ENCODE results near the gene XYLT1. TPM values are rescaled to one million over a fixed set of nuclear protein-coding genes. Genes with fewer than 3 reads are reported as not detected.
"Not testable (repeated sequence)": the region's sequence is repeated elsewhere in the genome, so short reads cannot be mapped to it uniquely, and the experiment has no call there.

Gene XYLT1
- total RNA-seq, 3 donors from 2014 or later: 23.1 to 44.0 (median 34.1) TPM

GRCh38 chr16:17414421-17414820, 56.3 kb downstream of the XYLT1 start:
- intact Hi-C loops (cut with DNase I, micrococcal nuclease): no loop called here
- no peak for TF ChIP-seq CTCF (IDR thresholded peaks at IDR 0.05)
- no peaks in the 10 kb centered on the region for H3K36me3 ChIP-seq (ENCODE audit: low read depth)
- no peaks in the 10 kb centered on the region for H3K9me3 ChIP-seq
- no peaks in the 10 kb centered on the region for H3K4me1 ChIP-seq (ENCODE audit: low read depth)
- peak; percentile 10 for ATAC-seq
- no peak for DNase-seq
- H3K4me3 ChIP-seq: no peak overlapping the region

DNA sequence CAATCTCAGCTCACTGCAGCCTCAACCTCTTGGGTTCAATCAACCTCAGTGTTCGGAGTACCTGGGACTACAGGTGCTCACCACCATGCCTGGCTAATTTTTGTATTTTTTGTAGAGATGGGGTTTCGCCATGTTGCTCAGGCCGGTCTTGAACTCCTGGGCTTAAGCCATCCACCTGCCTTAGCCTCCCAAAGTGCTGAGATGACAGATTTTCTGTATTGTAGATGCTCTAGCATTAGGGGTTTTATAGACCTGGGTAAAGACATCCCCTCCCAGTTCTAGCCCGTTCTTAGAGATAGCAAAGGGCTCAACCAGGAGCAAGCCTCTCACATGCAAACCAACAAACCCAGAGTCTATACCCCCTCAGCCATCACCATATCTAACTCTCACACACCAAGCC, 57.3 kb downstream of the XYLT1 start:
- no peaks in the 10 kb centered on the region for H3K4me1 ChIP-seq (ENCODE audit: low read depth)
- no peak for TF ChIP-seq CTCF (IDR thresholded peaks at IDR 0.05)
- no peak overlapping the region for H3K4me3 ChIP-seq
- no peaks in the 10 kb centered on the region for H3K9me3 ChIP-seq
- H3K36me3 ChIP-seq (ENCODE audit: low read depth): no peaks in the 10 kb centered on the region
- no peak for ATAC-seq
- intact Hi-C loops (cut with DNase I, micrococcal nuclease): no loop called here
- no peak for DNase-seq

GRCh38 chr16:17412791-17413190, 58.0 kb downstream of the XYLT1 start:
- Histone ChIP-seq H3K4me3 (no peak overlapping the region), H3K4me1 (ENCODE audit: low read depth) (no peaks in the 10 kb centered on the region), H3K36me3 (ENCODE audit: low read depth) (no peaks in the 10 kb centered on the region), H3K9me3 (no peaks in the 10 kb centered on the region)
- TF ChIP-seq CTCF (IDR thresholded peaks at IDR 0.05): no peak
- DNase-seq (no peak), ATAC-seq (no peak)
- intact Hi-C loops (cut with DNase I, micrococcal nuclease): no loop called here

DNA sequence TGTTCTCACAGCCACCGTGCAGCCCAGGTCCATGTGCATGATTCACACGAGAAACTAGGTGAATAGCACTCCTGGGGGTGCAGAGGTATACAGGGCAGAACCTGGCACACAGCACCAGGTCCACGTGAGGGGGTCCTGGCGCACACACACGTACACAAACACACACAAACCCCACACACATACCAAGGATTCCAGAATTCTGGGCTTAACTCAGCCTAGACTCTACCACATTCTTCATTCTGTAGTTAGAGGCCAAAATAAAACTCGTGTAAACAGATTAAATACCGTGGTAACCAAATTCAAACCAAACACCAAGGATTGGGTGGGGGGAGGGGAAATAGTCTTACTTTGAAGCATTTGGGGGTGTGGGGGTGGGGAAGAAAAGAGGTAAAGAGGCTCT, 58.5 kb downstream of the XYLT1 start:
- intact Hi-C loops (cut with DNase I, micrococcal nuclease): no loop called here
- TF ChIP-seq CTCF (IDR thresholded peaks at IDR 0.05): no peak
- ATAC-seq (no peak), DNase-seq (no peak)
- Histone ChIP-seq H3K4me3 (no peak overlapping the region), H3K36me3 (ENCODE audit: low read depth) (no peaks in the 10 kb centered on the region), H3K9me3 (no peaks in the 10 kb centered on the region), H3K4me1 (ENCODE audit: low read depth) (no peaks in the 10 kb centered on the region)

GRCh38 chr16:17411263-17411662, 59.5 kb downstream of the XYLT1 start:
- H3K4me3 ChIP-seq: no peak overlapping the region
- TF ChIP-seq CTCF (IDR thresholded peaks at IDR 0.05): no peak
- H3K4me1 ChIP-seq (ENCODE audit: low read depth): no peaks in the 10 kb centered on the region
- no peak for DNase-seq
- no peaks in the 10 kb centered on the region for H3K36me3 ChIP-seq (ENCODE audit: low read depth)
- no peaks in the 10 kb centered on the region for H3K9me3 ChIP-seq
- intact Hi-C loops (cut with DNase I, micrococcal nuclease): no loop called here
- no peak for ATAC-seq

DNA sequence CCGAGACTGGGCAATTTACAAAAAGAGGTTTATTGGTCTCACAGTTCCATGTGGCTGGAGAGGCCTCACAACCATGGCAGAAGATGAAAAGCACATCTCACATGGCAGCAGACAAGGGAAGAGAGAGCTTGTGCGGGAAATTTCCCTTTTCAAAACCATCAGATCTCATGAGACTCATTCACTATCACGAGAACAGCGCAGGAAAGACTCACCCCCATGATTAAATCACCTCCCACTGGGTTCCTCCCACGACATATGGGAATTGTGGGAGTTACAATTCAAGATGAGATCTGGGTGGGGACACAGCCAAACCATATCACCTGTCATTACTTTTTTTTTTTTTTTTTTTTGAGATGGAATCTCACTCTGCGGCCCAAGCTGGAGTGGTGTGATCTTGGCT, 60.4 kb downstream of the XYLT1 start:
- H3K4me1 ChIP-seq (ENCODE audit: low read depth); H3K9me3 ChIP-seq; H3K36me3 ChIP-seq (ENCODE audit: low read depth); ATAC-seq; DNase-seq; intact Hi-C loops (cut with DNase I, micrococcal nuclease); H3K4me3 ChIP-seq: not testable (repeated sequence)
